RKO (cell line): ENCODE data around the gene RBFOX2.

Experiments used
- DNase-seq: peaks from one replicate; pipeline ENCODE4 v3.0.0-alpha.2; 2016; ENCODE audit warnings: low spot score

The RBFOX2 gene

DNA sequence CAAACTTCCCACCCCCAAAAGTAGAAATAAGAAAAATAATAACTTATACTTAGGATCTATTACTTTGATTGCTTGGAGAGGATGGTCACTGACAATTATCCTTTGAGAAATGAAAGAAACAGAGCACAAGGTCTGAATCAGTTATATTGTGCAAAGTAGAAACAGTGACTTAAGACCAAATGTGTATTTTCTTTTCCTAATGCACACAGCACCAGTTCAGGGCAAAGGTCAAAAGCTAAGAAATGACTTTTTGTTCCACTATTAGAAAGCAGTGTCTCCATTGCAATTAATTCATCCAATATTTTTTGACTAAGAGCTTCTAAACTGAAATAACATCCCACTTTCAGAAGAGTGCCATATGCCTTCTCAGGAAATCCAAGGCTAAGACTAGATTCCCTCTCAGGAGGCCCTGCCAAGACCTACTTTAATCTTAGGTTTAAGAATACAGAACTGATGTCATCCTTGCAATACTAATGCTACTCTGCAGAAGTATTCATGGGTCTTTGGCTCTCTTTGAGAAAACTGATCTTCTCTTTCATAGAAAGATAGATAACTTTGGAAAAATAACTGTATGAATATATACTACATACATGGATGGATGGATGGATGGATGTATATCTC is 164.0 kb downstream of the RBFOX2 start:
- DNase-seq = no peak

DNA sequence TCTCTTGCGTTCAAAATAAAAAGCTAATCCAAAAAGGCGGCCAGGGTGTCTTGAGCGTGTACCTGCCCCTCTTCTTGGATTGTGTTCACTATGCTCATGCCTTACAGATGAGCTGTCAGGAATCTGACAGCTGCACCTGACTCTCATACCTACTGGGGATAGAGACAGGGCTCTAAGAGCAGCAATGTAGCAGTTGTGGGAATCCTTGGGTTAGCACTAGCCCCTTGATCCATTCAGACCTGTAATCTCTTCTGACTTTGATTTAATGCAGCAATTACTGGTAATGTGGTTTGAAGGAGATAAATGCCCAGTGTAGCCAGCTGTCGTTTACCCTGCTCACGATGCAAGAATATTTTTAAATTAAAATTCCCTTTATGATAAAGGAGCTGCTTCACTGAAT is 165.2 kb downstream of the RBFOX2 start:
- DNase-seq = no peak

DNA sequence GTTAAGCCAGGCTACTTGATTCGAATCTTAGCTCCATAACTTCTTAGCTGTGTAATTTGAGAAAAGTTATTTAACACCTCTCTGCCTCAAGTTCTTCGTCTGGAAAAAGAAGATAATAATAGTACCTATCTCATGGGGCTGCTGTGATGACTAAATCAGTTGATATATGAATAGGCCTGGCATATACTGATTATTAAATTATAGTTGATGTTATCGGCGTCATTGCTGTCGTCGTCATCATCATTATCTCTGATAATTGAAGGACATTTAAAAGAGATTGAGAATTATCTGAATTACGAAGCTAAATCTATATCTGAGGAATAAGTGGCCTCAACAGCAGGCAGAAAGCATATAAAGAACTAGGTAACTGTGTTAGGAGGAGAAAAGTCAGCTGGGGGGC is 165.9 kb downstream of the RBFOX2 start:
- no peak for DNase-seq

DNA sequence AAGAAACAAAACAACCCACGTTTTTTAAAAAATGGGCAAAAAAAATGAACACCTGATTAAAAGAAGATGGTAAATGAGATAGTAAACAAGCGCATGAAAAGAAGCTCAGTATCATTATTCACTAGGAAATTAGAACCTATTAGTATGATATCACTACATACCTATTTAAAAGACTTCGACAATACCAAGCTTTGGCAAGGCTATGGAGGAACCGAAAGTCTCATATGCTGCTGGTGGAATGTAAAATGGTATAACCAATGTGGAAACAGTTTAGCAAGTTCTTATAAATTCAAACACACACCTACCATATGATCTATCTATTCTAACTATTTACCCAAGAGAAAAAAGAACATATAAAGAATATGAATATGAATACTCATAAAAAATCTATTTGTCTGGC is 167.2 kb downstream of the RBFOX2 start:
- DNase-seq = no peak

DNA sequence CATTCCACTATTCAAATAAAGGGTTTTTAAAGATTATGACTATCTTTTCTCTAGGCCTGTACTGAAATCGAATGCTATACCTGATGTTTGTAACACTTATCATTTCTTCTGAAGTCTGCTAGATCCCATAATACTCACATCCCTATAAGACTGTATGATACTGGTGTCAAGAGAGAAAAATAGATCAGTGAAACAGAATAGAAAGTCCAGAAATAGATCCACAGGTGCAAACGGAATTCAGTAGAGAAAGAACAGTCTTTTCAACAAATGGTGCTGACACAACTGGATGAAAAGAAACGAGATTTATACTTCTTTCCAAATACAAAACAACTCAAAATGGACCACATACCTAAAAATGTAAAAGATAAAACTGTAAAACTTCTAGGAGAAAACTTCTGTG is 167.8 kb downstream of the RBFOX2 start:
- DNase-seq = no peak

DNA sequence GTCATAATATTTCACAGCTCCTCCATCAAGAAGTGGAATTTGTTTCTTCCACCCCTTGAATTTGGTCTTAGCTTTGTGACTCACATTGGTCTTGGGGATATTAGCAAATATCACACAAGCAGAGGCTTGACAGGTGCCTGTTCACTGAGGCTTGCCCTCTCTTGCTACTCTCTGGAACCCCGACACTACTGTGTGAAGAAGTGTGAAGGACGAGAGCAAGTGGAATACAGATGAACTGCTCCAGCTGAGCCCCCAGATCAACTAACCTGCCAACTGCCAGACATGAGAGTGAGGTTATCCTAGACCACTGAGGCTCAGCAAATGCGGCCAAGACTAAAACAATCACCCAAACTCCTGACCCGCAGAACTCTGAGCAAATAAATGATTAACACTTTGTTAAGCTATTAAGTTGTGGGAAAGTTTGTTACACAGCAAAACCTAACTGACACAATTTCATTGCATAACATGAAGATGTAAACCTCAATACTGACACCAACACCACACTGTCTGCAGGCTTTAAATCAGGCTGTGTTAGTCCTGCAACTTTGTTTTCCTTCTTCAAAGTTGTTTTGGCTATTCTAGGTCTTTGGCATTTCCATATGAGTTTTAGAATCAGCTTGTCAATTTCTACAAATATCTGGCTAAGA is 168.4 kb downstream of the RBFOX2 start:
- DNase-seq = no peak

DNA sequence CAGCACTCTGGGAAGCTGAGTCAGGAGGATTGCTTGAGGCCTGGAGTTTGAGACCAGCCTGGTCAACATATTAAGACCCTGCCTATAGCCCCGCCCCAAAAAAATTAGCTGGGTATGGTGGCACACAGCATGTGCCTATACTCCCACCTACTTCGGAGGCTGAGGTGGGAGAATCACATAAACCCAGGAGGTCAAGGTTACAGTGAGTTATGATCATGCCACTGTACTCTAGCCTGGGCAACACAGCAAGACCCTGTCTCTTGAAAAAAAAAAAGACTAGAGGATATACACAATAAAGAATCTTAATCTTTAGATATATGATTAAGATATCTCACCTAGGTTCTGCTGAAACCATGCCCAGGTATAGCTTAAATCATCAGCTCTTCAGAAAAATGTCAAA is 174.3 kb downstream of the RBFOX2 start:
- DNase-seq = no peak

DNA sequence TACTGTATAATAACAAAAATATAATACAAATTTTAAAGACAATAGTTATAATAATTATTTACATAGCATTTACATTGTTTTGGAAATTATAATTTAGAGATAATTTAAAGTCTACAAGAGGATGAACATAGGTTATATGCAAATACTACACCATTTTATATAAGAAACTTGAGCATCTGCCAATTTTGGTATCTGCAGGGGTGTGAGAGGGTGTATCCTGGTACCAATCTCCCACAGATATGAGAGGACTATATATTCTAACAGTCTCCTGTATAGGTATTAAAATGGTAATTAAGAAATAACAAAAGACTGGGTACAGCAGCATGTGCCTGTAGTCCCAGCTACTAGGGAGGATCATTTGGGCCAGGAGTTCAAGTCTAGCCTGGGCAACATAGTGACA is 176.5 kb downstream of the RBFOX2 start:
- DNase-seq = no peak

DNA sequence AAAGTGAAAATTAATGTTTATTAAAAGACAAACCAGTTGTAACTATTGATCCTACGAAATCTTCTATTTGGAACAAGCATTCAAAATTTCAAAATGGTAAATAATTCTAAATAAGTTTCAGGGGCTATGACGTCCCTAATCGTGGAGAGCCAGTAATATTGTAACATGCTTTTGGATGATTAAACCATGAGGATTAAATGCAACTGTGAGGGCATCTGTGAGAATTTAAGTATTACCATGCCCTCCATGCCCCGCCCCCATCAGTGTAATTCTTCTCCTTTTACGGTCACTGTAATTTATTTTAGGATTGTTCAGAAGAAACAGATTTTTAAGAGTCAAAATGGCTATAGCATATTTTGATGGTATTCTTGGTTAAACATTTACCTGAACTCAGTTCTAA is 177.8 kb downstream of the RBFOX2 start:
- DNase-seq = no peak

DNA sequence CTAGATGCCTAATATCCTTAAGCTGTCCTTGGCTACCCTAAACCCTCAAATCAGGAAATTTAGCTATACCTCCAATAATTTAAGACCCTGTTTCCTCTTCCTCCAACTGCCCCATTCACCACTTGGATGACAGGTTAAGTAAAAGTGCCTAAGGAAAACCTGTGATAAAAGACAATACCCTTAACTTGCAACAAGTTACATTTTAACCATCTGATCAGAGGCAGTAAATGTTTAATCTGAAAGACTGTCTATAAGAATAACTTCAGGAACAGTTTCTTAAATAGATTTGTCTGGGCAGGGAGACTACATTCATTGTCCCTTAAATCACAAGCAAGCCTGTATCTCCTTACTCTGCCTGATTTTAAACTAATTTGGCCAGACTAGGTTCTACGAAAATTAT is 181.8 kb downstream of the RBFOX2 start:
- DNase-seq = no peak

DNA sequence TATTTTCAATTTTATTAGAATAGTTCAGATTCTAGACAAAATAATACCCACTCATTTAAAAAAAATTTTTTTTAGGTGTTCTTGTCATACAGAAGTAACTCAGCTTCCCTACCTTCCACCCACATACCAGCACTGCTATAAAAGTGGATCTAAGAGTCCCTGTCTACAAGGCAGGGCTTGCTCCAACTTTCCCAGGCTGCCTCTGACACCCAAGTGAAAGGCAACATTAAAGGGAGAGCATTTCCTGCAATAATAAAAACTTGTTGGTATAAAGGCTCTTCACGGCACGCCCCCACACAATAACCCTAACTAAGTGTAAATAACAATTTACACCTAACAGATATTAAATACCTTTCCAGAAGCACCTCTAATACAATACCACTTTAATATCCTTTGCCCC is 183.7 kb downstream of the RBFOX2 start:
- no peak for DNase-seq

DNA sequence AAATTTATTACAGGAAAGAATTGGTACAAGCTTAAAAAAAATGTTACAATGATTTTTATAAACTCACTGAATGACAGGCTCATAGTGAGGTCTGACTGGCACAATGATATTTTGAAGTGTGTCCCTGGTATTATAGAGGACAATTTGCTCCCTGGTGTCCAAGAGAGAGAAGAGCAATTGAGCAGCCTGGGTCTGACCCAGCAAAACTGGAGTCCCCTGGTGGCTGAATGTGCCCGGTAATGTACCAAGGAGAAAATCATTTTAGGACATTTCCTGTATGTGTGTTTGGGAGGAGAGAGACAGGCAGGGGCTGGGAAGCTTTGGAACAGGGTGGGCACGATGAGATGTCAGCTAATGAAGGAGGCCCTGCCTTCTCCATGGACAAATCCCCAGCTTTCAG is 185.7 kb downstream of the RBFOX2 start:
- peak; percentile 84 for DNase-seq

DNA sequence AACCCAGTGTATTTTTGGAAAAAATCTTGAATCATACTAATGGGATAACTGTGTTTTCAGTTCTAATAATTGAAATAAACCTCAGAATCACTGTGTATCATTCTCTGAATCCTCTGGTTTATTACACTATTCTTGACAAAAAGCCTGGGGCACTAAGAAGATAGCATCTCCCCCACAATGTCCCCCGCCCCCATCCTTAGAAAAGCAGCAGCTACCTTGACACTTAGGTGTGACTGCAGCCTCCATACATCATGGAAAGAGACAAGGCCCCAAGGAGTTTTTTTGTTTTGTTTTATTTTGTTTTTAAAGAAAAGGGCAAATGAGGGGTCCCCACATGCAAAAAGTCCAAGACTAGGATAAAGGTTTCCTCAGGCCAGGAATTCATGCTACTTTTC is 186.1 kb downstream of the RBFOX2 start:
- DNase-seq = no peak

DNA sequence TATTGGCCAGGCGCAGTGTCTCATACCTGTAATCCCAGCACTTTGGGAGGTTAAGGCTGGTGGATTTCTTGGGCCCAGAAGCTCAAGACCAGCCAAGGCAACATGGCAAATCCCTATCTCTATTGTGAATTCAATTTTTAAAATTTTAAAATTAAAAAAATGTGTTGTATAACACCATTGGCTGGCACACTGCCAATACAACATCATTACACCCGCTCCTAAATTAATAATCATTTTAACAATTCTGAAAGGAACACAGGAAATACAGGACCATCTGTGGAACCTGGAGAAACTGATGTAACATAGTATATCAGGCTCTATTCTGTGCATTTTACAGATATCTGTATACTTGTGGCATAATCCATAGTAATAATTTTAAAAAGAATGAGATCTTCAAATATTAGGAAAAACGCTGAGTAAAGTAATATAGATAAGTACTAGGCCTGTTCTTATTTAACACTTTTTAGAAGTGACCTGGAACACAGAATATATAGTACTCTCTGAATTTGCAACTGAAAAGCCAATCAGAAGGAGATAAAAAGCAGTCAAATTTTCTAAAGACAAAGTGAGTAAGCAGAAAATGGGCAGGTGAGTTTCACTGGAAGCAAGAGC is 186.6 kb downstream of the RBFOX2 start:
- DNase-seq = no peak

DNA sequence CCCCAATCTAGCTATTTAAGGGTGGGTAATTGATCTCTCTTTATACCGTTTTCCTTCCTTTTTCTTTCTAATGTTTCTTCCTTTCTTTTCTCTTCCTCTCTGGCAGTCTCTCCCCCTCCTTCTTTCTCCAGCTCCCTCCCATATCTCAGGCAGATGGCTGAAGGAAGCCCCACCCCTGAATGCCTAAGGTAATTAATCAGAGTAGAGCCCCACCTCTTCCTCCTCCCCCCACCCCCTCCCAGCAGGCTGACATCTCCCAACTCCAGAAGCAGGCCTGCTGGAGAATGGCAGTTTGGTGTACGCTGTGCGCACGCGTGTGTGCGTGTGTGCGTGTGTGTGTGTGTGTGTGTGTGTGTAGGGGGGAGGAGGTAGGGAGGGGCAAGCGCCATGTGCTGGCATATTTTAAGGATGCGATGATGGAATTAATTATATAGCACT is 188.3 kb downstream of the RBFOX2 start:
- DNase-seq = peak; percentile 96

DNA sequence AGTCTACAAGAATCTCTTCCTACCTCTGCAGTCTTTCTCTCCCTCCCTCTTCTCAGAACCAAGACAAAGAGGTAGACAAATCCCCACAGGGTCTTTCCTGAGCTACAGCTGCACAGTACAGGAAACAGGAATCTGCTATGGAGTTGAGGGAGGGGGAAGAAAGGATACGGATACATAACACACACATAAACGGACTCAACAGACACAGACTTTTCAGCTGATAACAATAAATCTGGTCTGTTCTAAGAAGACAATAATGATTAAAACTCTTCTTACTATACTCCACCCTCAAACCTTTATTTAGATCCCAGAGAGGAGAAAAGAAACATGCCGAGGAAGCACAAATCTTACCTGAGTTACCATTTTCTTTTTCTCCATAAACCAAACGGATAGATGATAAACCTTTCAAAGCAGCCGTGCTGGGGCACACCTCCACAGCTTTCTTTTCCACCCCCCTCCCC is 188.8 kb downstream of the RBFOX2 start:
- peak; percentile 62 for DNase-seq

DNA sequence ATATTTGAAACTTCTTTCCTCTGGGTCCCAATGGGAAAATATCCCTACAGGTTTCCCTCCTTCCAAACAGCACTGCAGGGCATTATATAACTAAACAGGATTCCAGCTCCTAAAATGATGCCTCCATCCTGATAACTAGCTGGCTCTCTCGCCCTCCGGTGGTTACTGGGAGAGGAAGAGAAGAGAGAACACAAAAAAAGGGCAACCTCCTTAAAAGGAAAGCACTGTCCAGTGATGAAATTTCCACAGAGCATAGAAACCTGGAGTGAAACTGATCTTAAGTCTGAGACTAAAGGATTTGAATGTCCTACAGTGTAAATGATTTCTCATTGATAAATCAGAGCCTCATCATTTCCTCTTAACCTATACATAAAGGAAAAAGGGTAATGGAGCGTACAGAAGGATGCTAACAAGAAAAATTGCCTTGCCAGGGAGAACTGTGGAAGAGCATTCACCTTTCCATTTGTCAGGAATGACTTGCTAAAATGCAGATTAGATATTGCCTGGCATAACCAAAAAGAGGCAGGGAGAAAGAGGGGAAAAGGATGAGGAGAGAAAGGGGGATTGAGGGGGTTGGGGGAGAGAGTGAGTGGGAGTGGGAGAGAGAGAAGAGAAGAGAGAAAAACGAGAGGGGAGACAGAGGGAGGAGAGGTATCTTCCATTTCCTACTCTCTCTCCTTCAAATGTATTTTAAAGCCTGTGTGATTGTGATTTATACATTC is 189.6 kb downstream of the RBFOX2 start:
- DNase-seq = peak; percentile 87

DNA sequence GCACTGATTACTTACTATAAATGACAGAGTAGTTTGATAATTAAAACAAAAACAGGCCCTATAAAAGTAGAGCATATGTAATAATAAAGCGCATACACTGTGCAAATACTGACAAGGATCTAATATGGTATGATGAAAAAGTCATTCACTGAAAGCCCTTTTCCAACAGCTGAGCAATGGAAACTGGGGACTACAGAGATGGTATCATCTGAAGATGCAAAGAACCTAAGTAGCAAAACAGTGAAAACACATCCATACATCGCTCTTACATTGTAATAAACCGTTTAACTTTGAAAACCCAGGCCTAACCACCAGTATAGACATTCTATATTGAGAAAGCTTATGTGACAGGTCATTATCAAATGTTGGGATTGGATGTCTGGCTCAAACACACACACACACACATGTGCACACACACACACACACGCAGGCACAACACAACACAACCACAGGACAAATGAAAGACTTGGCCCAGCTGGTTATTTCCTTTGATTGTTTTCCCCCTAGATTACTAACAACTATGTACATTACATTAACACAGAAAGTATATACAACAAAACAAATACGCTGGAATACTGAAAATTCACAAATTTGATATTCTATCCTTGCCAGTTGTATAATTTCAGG is 191.4 kb downstream of the RBFOX2 start:
- DNase-seq = peak; percentile 59

DNA sequence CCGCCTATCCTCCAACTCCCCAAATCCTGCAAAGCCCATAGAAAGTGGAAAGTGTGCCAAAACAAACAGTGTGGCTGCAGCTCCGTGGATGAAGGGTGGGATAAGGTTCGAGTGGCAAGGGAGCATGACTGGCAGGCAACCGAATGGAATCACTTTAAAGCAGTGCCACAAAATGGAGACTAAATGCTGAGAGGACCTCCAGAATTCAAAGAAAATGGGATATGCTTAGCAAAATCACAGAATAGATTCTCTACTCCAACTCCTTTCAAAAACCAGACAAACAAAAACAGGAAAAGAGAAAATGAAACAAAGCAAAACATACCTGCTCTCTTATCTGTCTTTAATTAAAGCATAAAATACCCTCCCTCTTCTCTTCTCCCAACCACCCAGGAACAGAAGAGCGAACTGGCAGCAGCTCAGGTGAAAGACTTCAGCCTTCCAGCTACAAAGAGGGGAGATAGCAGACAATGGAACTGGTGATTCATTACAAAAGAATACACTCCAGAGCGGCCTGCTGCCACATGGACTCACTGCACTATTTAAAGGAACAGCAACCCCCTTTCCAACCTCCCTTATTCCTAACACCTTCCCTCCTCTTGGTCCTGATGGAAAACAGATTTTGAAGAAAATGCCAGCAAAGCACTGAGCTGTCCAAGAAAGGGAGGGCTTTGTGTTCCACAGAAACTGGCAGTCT is 192.5 kb downstream of the RBFOX2 start:
- DNase-seq = peak; percentile 96

DNA sequence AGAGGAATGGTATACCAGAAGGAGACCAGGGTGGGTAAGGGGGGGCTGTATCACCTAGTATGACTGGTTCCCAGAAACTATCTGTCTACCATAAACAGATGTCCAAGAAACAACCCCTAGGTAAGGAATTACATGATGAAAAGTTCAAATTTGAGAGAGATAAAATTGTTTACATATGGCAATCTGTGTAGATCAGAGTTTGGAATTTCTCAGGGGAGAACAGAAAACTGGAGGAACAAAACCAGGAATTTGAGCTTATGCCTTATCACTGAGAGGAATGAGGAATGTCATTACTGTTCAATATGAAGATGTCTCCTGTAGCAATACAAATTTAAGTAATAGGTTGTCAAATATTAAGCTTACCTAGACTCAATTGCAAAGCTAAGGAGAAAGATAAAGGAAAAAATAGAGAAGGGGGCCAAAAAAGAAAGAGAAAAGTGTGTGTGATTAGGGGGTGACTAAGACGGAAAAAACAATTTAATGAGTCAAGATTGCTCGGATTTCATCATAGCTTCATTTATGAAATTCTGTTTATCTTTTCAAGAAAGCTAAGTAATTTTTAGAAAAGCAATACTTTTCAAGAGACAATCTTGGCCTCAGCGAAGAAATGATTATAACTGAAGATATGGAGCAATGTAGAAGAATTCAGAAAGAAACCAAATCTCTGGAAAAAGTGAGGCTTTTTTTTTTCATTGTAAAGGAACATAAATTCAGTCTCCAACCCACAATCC is 193.2 kb downstream of the RBFOX2 start:
- peak; percentile 76 for DNase-seq

DNA sequence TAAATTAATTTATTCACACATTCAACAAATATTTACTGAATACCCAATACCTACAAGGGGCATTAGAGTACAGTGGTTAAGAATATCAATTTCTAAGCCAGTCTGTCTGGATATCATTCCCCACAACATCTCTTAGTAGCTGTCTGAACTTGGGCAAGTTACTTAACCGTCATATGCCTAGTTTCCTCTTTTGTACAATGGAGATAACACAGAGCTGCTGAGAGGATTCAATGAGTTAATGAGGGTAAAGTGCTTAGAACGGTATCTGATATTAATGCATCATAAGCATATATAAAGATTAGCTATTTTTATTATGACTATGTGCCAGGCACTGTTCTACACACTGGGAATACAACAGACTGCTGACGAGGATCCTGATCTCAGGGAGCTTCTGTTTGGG is 194.6 kb downstream of the RBFOX2 start:
- no peak for DNase-seq
